ENCODE data around the gene CDK14. TPM values are rescaled to one million over a fixed set of nuclear protein-coding genes. Genes with fewer than 3 reads are reported as not detected.

The CDK14 gene
- total and polyA plus RNA-seq, 8 donors = 0.58 to 43.9 (median 12.2) TPM

DNA sequence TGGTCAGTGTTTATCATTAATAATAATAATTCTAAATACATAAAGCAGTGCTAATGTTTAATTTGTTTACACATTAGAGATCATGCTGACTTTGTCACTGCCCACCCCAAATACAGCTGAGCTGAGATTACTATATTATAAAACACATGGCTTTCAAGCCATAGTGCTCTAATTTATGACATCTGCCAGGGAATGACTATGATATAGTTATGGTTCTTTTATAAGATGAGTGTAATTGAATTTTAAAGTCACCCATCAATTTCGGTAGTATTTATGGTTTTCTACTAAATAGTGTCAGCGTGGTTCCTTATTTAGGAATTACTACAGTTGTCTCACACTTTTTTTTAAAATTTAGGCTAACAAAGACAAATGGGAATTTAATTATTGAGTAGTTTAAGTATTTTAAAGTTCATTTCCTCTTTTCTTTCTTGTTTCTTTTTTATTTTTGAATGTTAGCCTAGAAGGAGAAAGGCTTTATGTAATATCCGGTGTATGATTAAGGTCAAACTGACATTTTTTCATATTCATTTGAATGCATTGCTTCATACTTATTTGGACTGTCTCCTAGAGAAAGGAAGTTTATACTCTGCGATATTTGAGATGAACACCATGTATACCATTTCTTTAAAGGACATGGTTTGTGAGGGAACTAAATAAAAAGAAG, 3.9 kb downstream of the CDK14 start:
- Histone ChIP-seq H3K36me3 (no peaks in the 10 kb centered on the region), H3K9me3 (no peaks in the 10 kb centered on the region), H3K4me1 (peaks cover 0 to 43% (median 18%) of the 10 kb centered on the region in 4 donors), H3K4me3 (no peak overlapping the region), H3K27me3 (no peaks in the 10 kb centered on the region), H3K27ac (no peak overlapping the region)
- whole genome bisulfite sequencing, 5 donors = 68 to 77% (median 70%) methylated on average over 4 of the region's 4 CpGs
- TF ChIP-seq POLR2AphosphoS5 (IDR thresholded peaks at IDR 0.05) (no peak), EP300 (IDR thresholded peaks at IDR 0.05) (no peak), POLR2A (IDR thresholded peaks at IDR 0.05) (no peak)
- TF ChIP-seq, protein P1, sequence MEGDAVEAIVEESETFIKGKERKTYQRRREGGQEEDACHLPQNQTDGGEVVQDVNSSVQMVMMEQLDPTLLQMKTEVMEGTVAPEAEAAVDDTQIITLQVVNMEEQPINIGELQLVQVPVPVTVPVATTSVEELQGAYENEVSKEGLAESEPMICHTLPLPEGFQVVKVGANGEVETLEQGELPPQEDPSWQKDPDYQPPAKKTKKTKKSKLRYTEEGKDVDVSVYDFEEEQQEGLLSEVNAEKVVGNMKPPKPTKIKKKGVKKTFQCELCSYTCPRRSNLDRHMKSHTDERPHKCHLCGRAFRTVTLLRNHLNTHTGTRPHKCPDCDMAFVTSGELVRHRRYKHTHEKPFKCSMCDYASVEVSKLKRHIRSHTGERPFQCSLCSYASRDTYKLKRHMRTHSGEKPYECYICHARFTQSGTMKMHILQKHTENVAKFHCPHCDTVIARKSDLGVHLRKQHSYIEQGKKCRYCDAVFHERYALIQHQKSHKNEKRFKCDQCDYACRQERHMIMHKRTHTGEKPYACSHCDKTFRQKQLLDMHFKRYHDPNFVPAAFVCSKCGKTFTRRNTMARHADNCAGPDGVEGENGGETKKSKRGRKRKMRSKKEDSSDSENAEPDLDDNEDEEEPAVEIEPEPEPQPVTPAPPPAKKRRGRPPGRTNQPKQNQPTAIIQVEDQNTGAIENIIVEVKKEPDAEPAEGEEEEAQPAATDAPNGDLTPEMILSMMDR (IDR thresholded peaks at IDR 0.05) = no peak
- DNase-seq = peak in 1 of 2 donors; percentile 26
- intact Hi-C loops (cut with DNase I; ENCODE audit: low total_unique reads) = no loop called here

DNA sequence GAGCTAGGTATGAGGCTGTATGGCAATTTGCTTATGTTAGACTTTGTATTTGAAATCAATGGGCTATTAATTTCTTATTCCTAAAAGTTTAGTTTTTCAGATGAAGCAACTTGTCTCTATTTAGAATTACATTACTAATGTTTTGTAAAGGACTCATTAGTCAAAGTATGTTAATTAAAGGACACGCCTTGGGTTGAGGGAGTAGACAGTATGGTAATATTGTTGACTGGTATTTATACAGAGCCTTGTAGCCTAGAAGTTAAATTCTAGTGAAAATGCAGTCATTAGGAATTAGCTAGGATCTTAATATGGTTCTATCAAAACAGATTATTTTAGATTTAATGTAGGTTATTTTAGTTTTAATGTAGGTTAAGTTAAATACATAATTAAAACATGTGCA, 6.2 kb downstream of the CDK14 start:
- no peak for DNase-seq
- 92 to 98% (median 96%) methylated on average over 1 of the region's 1 CpG for WGBS, 5 donors
- H3K4me3 ChIP-seq = no peak overlapping the region
- TF ChIP-seq POLR2AphosphoS5 (IDR thresholded peaks at IDR 0.05) (no peak), EP300 (IDR thresholded peaks at IDR 0.05) (no peak)
- TF ChIP-seq, protein P1 (IDR thresholded peaks at IDR 0.05) = no peak
- intact Hi-C loops (cut with DNase I; ENCODE audit: low total_unique reads) = no loop called here
- no peak overlapping the region for H3K27ac ChIP-seq
- H3K27me3 ChIP-seq = no peaks in the 10 kb centered on the region
- H3K36me3 ChIP-seq = no peaks in the 10 kb centered on the region
- peaks cover 0 to 30% (median 9%) of the 10 kb centered on the region in 4 donors for H3K4me1 ChIP-seq
- no peaks in the 10 kb centered on the region for H3K9me3 ChIP-seq

DNA sequence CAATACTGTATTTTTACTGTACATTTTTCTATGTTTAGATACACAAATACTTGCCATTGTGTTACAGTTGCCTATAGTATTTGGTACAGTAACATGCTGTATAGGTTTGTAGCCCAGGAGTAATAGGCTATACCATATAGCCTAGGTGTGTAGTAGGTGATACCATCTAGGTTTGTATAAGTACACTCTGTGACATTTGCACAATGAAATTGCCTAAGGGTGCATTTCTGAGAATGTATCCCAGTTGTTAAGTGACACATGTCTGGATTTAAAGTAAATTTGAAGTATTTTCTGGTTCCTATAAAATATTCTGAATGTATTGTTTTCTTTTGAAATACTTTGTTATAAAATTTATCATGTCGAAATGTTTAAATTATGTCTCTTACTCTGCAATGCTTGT, 7.2 kb downstream of the CDK14 start:
- no peaks in the 10 kb centered on the region for H3K9me3 ChIP-seq
- WGBS, 5 donors = 73 to 89% (median 81%) methylated on average over 1 of the region's 1 CpG

DNA sequence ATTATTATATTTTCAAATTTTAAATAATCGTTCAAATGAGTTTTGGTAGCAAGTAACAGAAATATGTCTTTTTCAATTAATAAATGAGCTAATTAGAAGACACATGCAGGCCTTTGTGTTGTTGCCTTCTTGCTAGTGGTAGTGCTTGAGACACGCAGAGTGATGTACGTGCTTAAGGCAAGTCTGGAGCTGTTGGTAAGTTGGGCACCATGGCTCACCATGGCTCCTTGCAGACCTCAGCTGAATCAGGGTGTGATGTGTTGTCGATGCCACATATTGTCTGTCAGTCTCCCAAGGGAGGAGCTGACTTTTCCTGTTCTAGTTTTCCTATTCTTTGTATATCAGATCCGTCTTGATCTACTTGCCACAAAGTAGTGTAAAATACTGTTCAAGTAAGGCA, 8.3 kb downstream of the CDK14 start:
- no peak for DNase-seq
- no peaks in the 10 kb centered on the region for H3K9me3 ChIP-seq
- 84 to 91% (median 87%) methylated on average over 5 of the region's 5 CpGs for WGBS, 5 donors
- no peak overlapping the region for H3K27ac ChIP-seq
- TF ChIP-seq, protein P1 (IDR thresholded peaks at IDR 0.05) = no peak
- TF ChIP-seq EP300 (IDR thresholded peaks at IDR 0.05) = no peak
- no peak for TF ChIP-seq POLR2AphosphoS5 (IDR thresholded peaks at IDR 0.05)
- no peak for TF ChIP-seq POLR2A (IDR thresholded peaks at IDR 0.05)
- no peaks in the 10 kb centered on the region for H3K36me3 ChIP-seq
- H3K4me1 ChIP-seq = peaks cover 0 to 18% (median 0%) of the 10 kb centered on the region in 4 donors
- no peak overlapping the region for H3K4me3 ChIP-seq
- intact Hi-C loops (cut with DNase I; ENCODE audit: low total_unique reads) = no loop called here
- H3K27me3 ChIP-seq = no peaks in the 10 kb centered on the region

More for the DNA sequence above, 7.2 kb downstream of the CDK14 start:
- no peak for TF ChIP-seq EP300 (IDR thresholded peaks at IDR 0.05)
- TF ChIP-seq POLR2A (IDR thresholded peaks at IDR 0.05) = no peak
- TF ChIP-seq, protein P1 (IDR thresholded peaks at IDR 0.05) = no peak
- TF ChIP-seq POLR2AphosphoS5 (IDR thresholded peaks at IDR 0.05) = no peak
- Histone ChIP-seq H3K4me1 (peaks cover 0 to 19% (median under 1%) of the 10 kb centered on the region in 4 donors), H3K27ac (no peak overlapping the region), H3K36me3 (no peaks in the 10 kb centered on the region), H3K27me3 (no peaks in the 10 kb centered on the region), H3K4me3 (no peak overlapping the region)
- intact Hi-C loops (cut with DNase I; ENCODE audit: low total_unique reads) = no loop called here
- DNase-seq = no peak

Measured in stomach (tissue), 9 donors.